Psoas muscle (tissue), 8 donors: ENCODE data around the gene ZDHHC7. TPM values are rescaled to one million over a fixed set of nuclear protein-coding genes. Genes with fewer than 3 reads are reported as not detected.

ENCODE experiments used
- ATAC-seq, 4 donors: fragments of 200-7000 bp; cut with Tn5 transposase; one replicate each; pipeline ENCODE4 v1.9.1; 2020; ENCODE audit warnings: moderate library complexity in 3 of 4, mild to moderate bottlenecking in 2 of 4
- DNase-seq, 2 donors: peaks; one replicate each; pipeline ENCODE4 v3.0.0-alpha.2; 2020
- H3K27ac ChIP-seq: fragments of 200-600 bp; one replicate; pipeline ENCODE4 v1.8.0; 2022
- H3K27me3 ChIP-seq, 3 donors: fragments of 200-600 bp in 1 of 3; one replicate each; pipeline versions ENCODE4 v1.6.1 to v1.8.0; 2013 to 2022; ENCODE audit warnings: low read length in 2 of 3, mild to moderate bottlenecking in 2 of 3, moderate library complexity in 1 of 3; ENCODE audit not compliant: insufficient read depth in 3 of 3
- H3K36me3 ChIP-seq, 2 donors: fragments of 200-600 bp in 1 of 2; one replicate each; pipeline versions ENCODE4 v1.6.1 to v1.8.0; 2013 to 2022; ENCODE audit warnings: low read depth in 1 of 2, mild to moderate bottlenecking in 1 of 2, moderate library complexity in 1 of 2; ENCODE audit not compliant: insufficient read depth in 1 of 2
- H3K4me1 ChIP-seq: fragments of 200-600 bp; one replicate; pipeline ENCODE4 v1.8.0; 2022
- H3K4me3 ChIP-seq: fragments of 200-600 bp; one replicate; pipeline ENCODE4 v1.8.0; 2022; ENCODE audit warnings: mild to moderate bottlenecking
- H3K9me3 ChIP-seq: fragments of 200-600 bp; one replicate; pipeline ENCODE4 v1.8.0; 2022
- WGBS, 3 donors: extraction: QIAGEN DNeasy Blood & Tissue Kit; methylation state at CpG; one replicate each; pipeline versions ENCODE4 v1.1.6 to v1.1.7; 2013; 5-methylcytosine and 5-hydroxymethylcytosine counted together
- intact Hi-C, 2 donors: fragments of 100-400 bp; cut with DNase I; formaldehyde crosslinking; loops; one replicate each; pipeline versions ENCODE4 v1.11.0 to v1.14.2; 2022
- polyA plus RNA-seq, 3 donors: library from polyadenylated mRNA; stranded (reverse); fragments of 200-250 nt; gene quantifications; one replicate each; pipeline ENCODE4 v1.2.3, GENCODE V29; 2013
- total RNA-seq, 4 donors: library from RNA; stranded (reverse); fragmentation: NEBNext Ultra II Directional in 2 of 4; extraction: Animal tissue kit (Norgen Biotek cat#: 25700) in 2 of 4; gene quantifications; one replicate each; pipeline versions ENCODE4 v1.2.1 to v1.2.4, GENCODE V29; 2021 to 2023
- TF ChIP-seq, protein P1 (sequence below): fragments of 200-600 bp; IDR thresholded peaks from one replicate; pipeline ENCODE4 v1.8.0; 2022; ENCODE audit warnings: antibody characterized with exemption
- donor health status: healthy with polysubstance abuse.
- donor health status: DM: no; HTN: no; CAD: no; lungs with moderate emphysema.
- donor health status: Bipolar disorder and iron deficiency.
- donor health status: healthy.
- donor health status: DM: yes; HTN: yes; CAD: no.
- donor health status: DM: no; HTN: no; CAD: no.
- donor health status: DM: no; HTN: no; CAD: no.
- donor health status: DM: yes; HTN: yes; CAD: no.

ZDHHC7 gene
- total and polyA plus RNA-seq, 7 donors, result 19.7 to 96.0 (median 38.0) TPM

DNA sequence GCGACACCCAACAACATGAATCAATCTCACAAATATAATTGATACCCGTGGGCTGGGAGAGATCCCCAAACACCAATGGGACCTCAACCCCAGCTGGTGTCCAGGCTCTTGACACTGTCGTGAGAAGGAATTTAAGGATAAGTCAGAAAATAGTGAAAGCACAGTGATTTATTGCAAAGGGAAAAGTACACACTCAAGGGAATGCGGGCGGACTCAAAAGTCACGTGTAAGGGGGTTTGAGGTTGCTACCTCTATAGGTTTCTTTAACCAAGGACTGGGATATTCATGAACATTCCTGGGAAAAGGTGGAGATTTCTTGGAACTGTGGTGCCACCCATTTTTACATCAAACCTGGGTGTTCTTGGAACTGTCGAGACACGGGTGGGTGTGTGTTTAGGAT, 6.3 kb upstream of the ZDHHC7 start:
- no peak overlapping the region for H3K27ac ChIP-seq
- peaks cover 13% of the 10 kb centered on the region for H3K4me1 ChIP-seq
- ATAC-seq, result no peak
- WGBS, 3 donors, result 75 to 77% (median 76%) methylated on average over 8 of the region's 8 CpGs
- H3K36me3 ChIP-seq, result no peaks in the 10 kb centered on the region
- no peak for DNase-seq
- H3K9me3 ChIP-seq, result no peaks in the 10 kb centered on the region
- TF ChIP-seq, protein P1, sequence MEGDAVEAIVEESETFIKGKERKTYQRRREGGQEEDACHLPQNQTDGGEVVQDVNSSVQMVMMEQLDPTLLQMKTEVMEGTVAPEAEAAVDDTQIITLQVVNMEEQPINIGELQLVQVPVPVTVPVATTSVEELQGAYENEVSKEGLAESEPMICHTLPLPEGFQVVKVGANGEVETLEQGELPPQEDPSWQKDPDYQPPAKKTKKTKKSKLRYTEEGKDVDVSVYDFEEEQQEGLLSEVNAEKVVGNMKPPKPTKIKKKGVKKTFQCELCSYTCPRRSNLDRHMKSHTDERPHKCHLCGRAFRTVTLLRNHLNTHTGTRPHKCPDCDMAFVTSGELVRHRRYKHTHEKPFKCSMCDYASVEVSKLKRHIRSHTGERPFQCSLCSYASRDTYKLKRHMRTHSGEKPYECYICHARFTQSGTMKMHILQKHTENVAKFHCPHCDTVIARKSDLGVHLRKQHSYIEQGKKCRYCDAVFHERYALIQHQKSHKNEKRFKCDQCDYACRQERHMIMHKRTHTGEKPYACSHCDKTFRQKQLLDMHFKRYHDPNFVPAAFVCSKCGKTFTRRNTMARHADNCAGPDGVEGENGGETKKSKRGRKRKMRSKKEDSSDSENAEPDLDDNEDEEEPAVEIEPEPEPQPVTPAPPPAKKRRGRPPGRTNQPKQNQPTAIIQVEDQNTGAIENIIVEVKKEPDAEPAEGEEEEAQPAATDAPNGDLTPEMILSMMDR, result no peak
- intact Hi-C loops, result no loop called here
- no peak overlapping the region for H3K4me3 ChIP-seq
- H3K27me3 ChIP-seq, result peaks cover 0 to 5% (median 0%) of the 10 kb centered on the region in 3 donors

- H3K4me3 ChIP-seq, result no peak overlapping the region
- intact Hi-C loops, result no loop called here
- DNase-seq, result no peak
- H3K27me3 ChIP-seq, result peaks cover 0 to 5% (median 0%) of the 10 kb centered on the region in 3 donors
- TF ChIP-seq, protein P1, result no peak
- peaks cover 13% of the 10 kb centered on the region for H3K4me1 ChIP-seq
- WGBS, 3 donors, result 68 to 78% (median 69%) methylated on average over 4 of the region's 4 CpGs
- H3K9me3 ChIP-seq, result no peaks in the 10 kb centered on the region
- ATAC-seq, result no peak
- H3K27ac ChIP-seq, result no peak overlapping the region
- H3K36me3 ChIP-seq, result no peaks in the 10 kb centered on the region
These were observed 5.8 kb upstream of the ZDHHC7 start for GRCh38 chr16:85017151-85017550.

DNA sequence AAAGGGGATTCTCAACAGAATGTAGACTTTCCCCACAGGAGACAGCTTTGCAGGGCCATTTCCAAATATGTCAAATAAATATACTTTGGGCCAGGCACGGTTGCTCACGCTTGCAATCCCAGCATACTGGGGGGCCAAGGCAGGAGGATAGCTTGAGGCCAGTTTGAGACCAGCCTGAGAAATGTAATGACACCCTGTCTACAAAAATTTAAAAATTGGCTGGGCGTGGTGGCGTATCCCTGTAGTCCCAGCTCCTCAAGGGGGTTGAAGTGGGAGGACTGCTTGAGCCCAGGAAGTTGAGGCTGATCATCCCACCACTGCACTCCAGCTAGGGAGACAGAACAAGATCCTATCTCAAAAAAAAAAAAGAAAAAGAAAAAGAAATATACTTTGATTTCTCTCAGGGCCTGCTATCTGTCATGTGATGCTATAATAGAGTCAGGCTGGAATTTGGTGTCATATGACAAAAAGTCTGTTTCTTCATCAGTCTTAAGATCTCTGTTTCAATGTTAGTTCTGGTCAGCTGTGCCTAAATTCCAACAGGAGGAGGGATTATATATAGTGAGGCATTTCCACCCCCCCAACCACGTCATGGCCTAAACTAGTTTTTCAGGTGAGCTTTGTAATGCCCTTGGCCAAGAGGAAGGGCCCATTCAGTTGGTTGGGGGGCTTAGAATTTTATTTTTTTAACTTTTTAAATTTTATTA, 4.3 kb upstream of the ZDHHC7 start:
- H3K36me3 ChIP-seq, result no peaks in the 10 kb centered on the region
- intact Hi-C loops, result no loop called here
- H3K9me3 ChIP-seq, result no peaks in the 10 kb centered on the region
- peaks cover 0 to 5% (median 0%) of the 10 kb centered on the region in 3 donors for H3K27me3 ChIP-seq
- no peak overlapping the region for H3K4me3 ChIP-seq
- TF ChIP-seq, protein P1, result no peak
- peak in 1 of 2 donors; percentile 15 for DNase-seq
- 91 to 93% (median 93%) methylated on average over 5 of the region's 5 CpGs for WGBS, 3 donors
- peaks cover 13% of the 10 kb centered on the region for H3K4me1 ChIP-seq
- no peak for ATAC-seq
- H3K27ac ChIP-seq, result no peak overlapping the region

- H3K4me3 ChIP-seq, result no peak overlapping the region
- peaks cover 18% of the 10 kb centered on the region for H3K4me1 ChIP-seq
- WGBS, 3 donors, result 75 to 89% (median 85%) methylated on average over 2 of the region's 2 CpGs
- intact Hi-C loops, result no loop called here
- no peak overlapping the region for H3K27ac ChIP-seq
- H3K9me3 ChIP-seq, result no peaks in the 10 kb centered on the region
- no peaks in the 10 kb centered on the region for H3K36me3 ChIP-seq
- peaks cover 0 to 5% (median 0%) of the 10 kb centered on the region in 3 donors for H3K27me3 ChIP-seq
- TF ChIP-seq, protein P1, result no peak
- DNase-seq, result no peak
- ATAC-seq, result no peak
These were observed 3.0 kb upstream of the ZDHHC7 start for GRCh38 chr16:85014311-85014710.
